ENCODE results near the gene CEP350. TPM values are rescaled to one million over a fixed set of nuclear protein-coding genes. Genes with fewer than 3 reads are reported as not detected.

Gene CEP350
- total RNA-seq, 6 donors from 2014 or later: 42.8 to 66.5 (median 52.2) TPM

GRCh38 chr1:179921472-179921871, 33.1 kb upstream of the CEP350 start:
- WGBS, 2 donors: 81 to 88% methylated on average over 1 of the region's 1 CpG
- Histone ChIP-seq H3K9me3 (no peaks in the 10 kb centered on the region), H3K4me1 (no peaks in the 10 kb centered on the region), H3K27ac (no peak overlapping the region), H3K36me3 (peaks cover 13 to 43% (median 21%) of the 10 kb centered on the region in 4 donors), H3K27me3 (no peaks in the 10 kb centered on the region), H3K4me3 (no peak overlapping the region)
- ATAC-seq (ENCODE audit: low FRiP score in 2 of 2) (no peak), DNase-seq (no peak)
- TF ChIP-seq CTCF (IDR thresholded peaks at IDR 0.05) (no peak), POLR2A (IDR thresholded peaks at IDR 0.05) (no peak), EP300 (IDR thresholded peaks at IDR 0.05) (no peak), POLR2AphosphoS5 (IDR thresholded peaks at IDR 0.05) (no peak)

DNA sequence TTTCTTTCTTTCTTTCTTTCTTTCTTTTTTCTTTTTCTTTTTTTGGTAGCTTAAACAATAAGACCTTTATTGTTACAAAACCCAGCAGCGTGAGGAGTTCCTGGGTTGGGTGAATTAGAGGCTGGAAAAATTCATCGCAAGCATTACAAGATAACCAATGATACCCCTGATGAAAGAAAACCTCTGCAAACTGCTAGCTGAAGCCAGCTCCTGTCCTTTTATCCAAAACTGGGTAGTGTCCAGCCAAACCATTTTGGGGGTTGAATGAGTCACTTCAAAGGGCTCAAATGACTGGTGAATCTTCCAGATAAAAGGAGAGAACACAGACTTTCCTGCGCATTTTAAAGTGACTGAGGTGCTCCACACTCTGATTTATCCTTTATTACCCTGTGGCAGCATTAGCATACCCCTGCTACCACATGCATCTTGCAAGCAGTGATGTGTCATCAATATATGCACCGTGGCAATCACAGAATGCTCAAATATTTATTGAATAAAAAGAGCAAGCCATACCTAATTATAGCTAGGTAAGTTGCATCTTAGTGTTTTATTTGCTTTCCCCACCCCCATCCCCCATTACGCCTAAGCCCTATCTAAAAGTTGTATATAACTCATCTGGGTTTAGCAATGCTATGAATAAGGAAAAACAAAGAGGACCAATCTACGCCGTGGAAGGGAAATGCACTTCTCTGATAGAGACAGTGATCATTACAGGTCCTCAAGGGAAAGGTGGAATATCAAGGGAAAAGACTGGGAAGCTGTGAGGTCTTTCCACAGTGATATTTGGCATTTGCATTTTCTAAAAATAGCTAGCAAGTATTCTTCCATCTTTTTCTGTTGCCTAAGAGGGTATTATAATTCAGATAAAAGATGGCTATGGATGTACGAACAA, 32.4 kb upstream of the CEP350 start:
- ATAC-seq (ENCODE audit: low FRiP score in 2 of 2) (no peak), DNase-seq (no peak)
- Histone ChIP-seq H3K9me3 (no peaks in the 10 kb centered on the region), H3K27ac (no peak overlapping the region), H3K27me3 (no peaks in the 10 kb centered on the region), H3K36me3 (peaks cover 13 to 38% (median 17%) of the 10 kb centered on the region in 4 donors), H3K4me3 (no peak overlapping the region), H3K4me1 (no peaks in the 10 kb centered on the region)
- 87 to 89% methylated on average over 8 of the region's 8 CpGs for WGBS, 2 donors
- no peak for TF ChIP-seq EP300 (IDR thresholded peaks at IDR 0.05)
- no peak for TF ChIP-seq POLR2A (IDR thresholded peaks at IDR 0.05)
- no peak for TF ChIP-seq POLR2AphosphoS5 (IDR thresholded peaks at IDR 0.05)
- no peak for TF ChIP-seq CTCF (IDR thresholded peaks at IDR 0.05)

DNA sequence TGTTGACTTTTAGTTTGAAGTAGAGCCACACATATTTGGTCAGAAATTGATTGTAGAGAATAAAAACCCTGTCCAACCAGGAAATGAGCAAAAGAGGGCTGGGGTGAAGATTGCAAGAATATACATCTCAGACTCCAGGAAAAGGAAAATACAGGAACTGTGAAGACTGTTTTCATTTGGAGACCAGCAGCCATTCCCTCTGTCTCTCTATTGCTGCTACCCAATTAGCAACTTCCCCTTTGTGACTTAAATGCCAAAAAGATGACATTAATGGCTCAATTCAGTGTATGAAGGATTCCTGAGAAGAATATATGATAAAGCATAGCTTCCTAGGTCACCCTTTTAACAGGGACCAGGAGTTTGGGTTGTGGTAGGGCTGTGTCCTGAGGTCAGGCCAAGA, 31.6 kb upstream of the CEP350 start:
- Histone ChIP-seq H3K27me3 (no peaks in the 10 kb centered on the region), H3K4me3 (no peak overlapping the region), H3K36me3 (peaks cover 7 to 30% (median 10%) of the 10 kb centered on the region in 4 donors), H3K4me1 (no peaks in the 10 kb centered on the region), H3K9me3 (no peaks in the 10 kb centered on the region), H3K27ac (no peak overlapping the region)
- DNase-seq: no peak
- no peak for TF ChIP-seq POLR2A (IDR thresholded peaks at IDR 0.05)
- no peak for TF ChIP-seq CTCF (IDR thresholded peaks at IDR 0.05)
- no peak for ATAC-seq (ENCODE audit: low FRiP score in 2 of 2)

DNA sequence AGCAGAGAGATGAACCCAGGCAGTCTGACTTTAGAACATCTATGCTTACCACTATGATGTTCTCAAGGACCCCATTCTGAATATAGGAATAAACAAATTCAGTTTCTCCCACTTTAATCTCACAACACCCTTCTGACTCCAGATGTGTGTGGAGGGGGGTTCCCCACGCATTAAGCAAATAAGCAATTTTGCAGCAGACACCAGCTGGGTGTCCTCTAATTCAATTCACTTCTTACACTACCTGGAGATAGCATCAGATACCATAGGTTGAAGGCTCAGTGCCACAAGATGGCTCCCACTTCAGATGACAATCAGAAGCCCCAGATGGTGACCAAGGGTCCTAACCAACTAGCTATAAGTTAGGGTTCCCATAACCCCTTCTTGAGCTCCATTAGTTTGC, 30.3 kb upstream of the CEP350 start:
- Histone ChIP-seq H3K27ac (no peak overlapping the region), H3K27me3 (no peaks in the 10 kb centered on the region), H3K4me1 (no peaks in the 10 kb centered on the region), H3K4me3 (no peak overlapping the region), H3K36me3 (peaks cover 0 to 18% (median under 1%) of the 10 kb centered on the region in 4 donors), H3K9me3 (no peaks in the 10 kb centered on the region)
- no peak for TF ChIP-seq CTCF (IDR thresholded peaks at IDR 0.05)
- no peak for TF ChIP-seq POLR2A (IDR thresholded peaks at IDR 0.05)
- TF ChIP-seq EP300 (IDR thresholded peaks at IDR 0.05): no peak
- no peak for TF ChIP-seq POLR2AphosphoS5 (IDR thresholded peaks at IDR 0.05)
- no peak for ATAC-seq (ENCODE audit: low FRiP score in 2 of 2)
- 96 to 100% methylated on average over 1 of the region's 1 CpG for WGBS, 2 donors
- no peak for DNase-seq

- H3K4me1 ChIP-seq: no peaks in the 10 kb centered on the region
- no peak for TF ChIP-seq EP300 (IDR thresholded peaks at IDR 0.05)
- no peak for TF ChIP-seq CTCF (IDR thresholded peaks at IDR 0.05)
- no peak for TF ChIP-seq POLR2A (IDR thresholded peaks at IDR 0.05)
- TF ChIP-seq POLR2AphosphoS5 (IDR thresholded peaks at IDR 0.05): no peak
- H3K36me3 ChIP-seq: peaks cover 0 to 9% (median 0%) of the 10 kb centered on the region in 4 donors
- no peak overlapping the region for H3K27ac ChIP-seq
- 91 to 92% methylated on average over 5 of the region's 5 CpGs for WGBS, 2 donors
- DNase-seq (no peak), ATAC-seq (ENCODE audit: low FRiP score in 2 of 2) (no peak)
- no peaks in the 10 kb centered on the region for H3K27me3 ChIP-seq
- no peaks in the 10 kb centered on the region for H3K9me3 ChIP-seq
- no peak overlapping the region for H3K4me3 ChIP-seq
These were observed 29.3 kb upstream of the CEP350 start for GRCh38 chr1:179925302-179925701.
